ENCODE data around the gene TRMT10A. TPM values are rescaled to one million over a fixed set of nuclear protein-coding genes. Genes with fewer than 3 reads are reported as not detected.

Gene TRMT10A
- total RNA-seq, 1 experiment from 2014 or later: 7.4 TPM

- TF ChIP-seq ATF3 (IDR thresholded peaks at IDR 0.05) (no peak), CBX3 (IDR thresholded peaks at IDR 0.05; ENCODE audit: low read depth) (no peak), EGR1 (IDR thresholded peaks at IDR 0.05; ENCODE audit: low read depth) (no peak), SP1 (IDR thresholded peaks at IDR 0.05; ENCODE audit: low read depth) (no peak), FOSL1 (IDR thresholded peaks at IDR 0.05; ENCODE audit: low read depth) (no peak), YY1 (IDR thresholded peaks at IDR 0.05; ENCODE audit: extremely low read depth, insufficient replicate concordance, low read depth, low read length) (no peak)
Measured at GRCh38 chr4:99574530-99575324, 10.9 kb upstream of the TRMT10A start, which contains the start of gene MTTP (continued).

- Histone ChIP-seq H3K36me3 (ENCODE audit: control insufficient read depth in 1 of 2, insufficient read depth in 2 of 2, low read length in 2 of 2) (no peaks in the 10 kb centered on the region), H3K9me2 (ENCODE audit: insufficient read depth) (no peaks in the 10 kb centered on the region), H4K20me1 (ENCODE audit: insufficient read depth) (no peaks in the 10 kb centered on the region), H3K9me3 (ENCODE audit: control insufficient read depth in 1 of 2, insufficient read depth in 1 of 2, low read depth in 1 of 2, low read length in 2 of 2) (no peaks in the 10 kb centered on the region), H3K4me3 (replicated peaks in 1 of 2; ENCODE audit: low read depth in 1 of 2, low read length in 2 of 2) (no peak overlapping the region), H3K4me1 (ENCODE audit: control insufficient read depth in 1 of 2, insufficient read depth in 2 of 2, low read length in 2 of 2) (no peaks in the 10 kb centered on the region), H3K27me3 (ENCODE audit: insufficient read depth, low read length) (no peaks in the 10 kb centered on the region), H3K79me2 (ENCODE audit: insufficient read depth, low read length) (no peaks in the 10 kb centered on the region), H3K4me2 (ENCODE audit: low read length) (no peak overlapping the region), H2AFZ (ENCODE audit: low read depth, low read length, poor library complexity, severe bottlenecking) (no peak overlapping the region), H3K9ac (ENCODE audit: low read length) (no peak overlapping the region), H3K27ac (ENCODE audit: low read depth, low read length) (no peak overlapping the region)
- DNase-seq (ENCODE audit: low read depth, low spot score) (no peak), ATAC-seq (no peak)
- ChIA-PET POLR2A (interaction anchor here (1.2 kb wide), 1 partner anchor 10 kb away, joined by 3 read pairs; the partner anchor contains the start of gene TRMT10A), CTCF (no interaction called here), RAD21 (ENCODE audit: low non-redundant PET in 1 of 2, low total read pairs in 2 of 2, uncharacterized antibody in 2 of 2, unreplicated experiment in 2 of 2) (no interaction called here)
- no peak for TF ChIP-seq SP1 (IDR thresholded peaks at IDR 0.05; ENCODE audit: low read depth)
- no peak for TF ChIP-seq MAX (IDR thresholded peaks at IDR 0.05)
- no peak for TF ChIP-seq EZH2 (IDR thresholded peaks at IDR 0.05)
- no peak for TF ChIP-seq JUND (IDR thresholded peaks at IDR 0.05)
- no peak for TF ChIP-seq YY1 (IDR thresholded peaks at IDR 0.05; ENCODE audit: extremely low read depth, insufficient replicate concordance, low read depth, low read length)
- no peak for TF ChIP-seq FOSL1 (IDR thresholded peaks at IDR 0.05; ENCODE audit: low read depth)
- no peak for TF ChIP-seq ZNF274 (IDR thresholded peaks at IDR 0.05; ENCODE audit: low read depth, low read length)
- TF ChIP-seq CEBPB (IDR thresholded peaks at IDR 0.05; ENCODE audit: low read depth): no peak
- no peak for TF ChIP-seq ATF3 (IDR thresholded peaks at IDR 0.05)
- TF ChIP-seq EGR1 (IDR thresholded peaks at IDR 0.05; ENCODE audit: low read depth): no peak
- TF ChIP-seq SIN3A (IDR thresholded peaks at IDR 0.05; ENCODE audit: low read depth): no peak
- intact Hi-C loops (cut with micrococcal nuclease): no loop called here
- BruUV-seq (replicated peaks): no TSS peak
Measured at GRCh38 chr4:99573735-99574368, 10.0 kb upstream of the TRMT10A start.

Measured in HCT116 (cell line).